ENCODE measurements around the gene TMEM74B. TPM values are rescaled to one million over a fixed set of nuclear protein-coding genes. Genes with fewer than 3 reads are reported as not detected.

Gene TMEM74B
- total RNA-seq, 1 experiment from 2014 or later: not detected

- no peak for DNase-seq
- Histone ChIP-seq H3K9me3 (replicated peaks) (no peaks in the 10 kb centered on the region), H3K36me3 (no peaks in the 10 kb centered on the region), H3K4me3 (no peak overlapping the region), H3K4me1 (no peaks in the 10 kb centered on the region), H3K27ac (no peak overlapping the region), H3K27me3 (peaks cover 16% of the 10 kb centered on the region; the same call in 1 of the 2 replicates)
Observed at GRCh38 chr20:1210501-1210900, 25.7 kb upstream of the TMEM74B start.

GRCh38 chr20:1209447-1210387, 24.9 kb upstream of the TMEM74B start:
- Histone ChIP-seq H3K36me3 (no peaks in the 10 kb centered on the region), H3K4me1 (no peaks in the 10 kb centered on the region), H3K9me3 (replicated peaks) (no peaks in the 10 kb centered on the region), H3K27me3 (peaks cover 9% of the 10 kb centered on the region; the same call in 1 of the 2 replicates), H3K4me3 (no peak overlapping the region), H3K27ac (no peak overlapping the region)
- peak in 1 of 2 experiments; percentile 25 for DNase-seq

- Histone ChIP-seq H3K4me1 (no peaks in the 10 kb centered on the region), H3K27me3 (peaks cover under 1% of the 10 kb centered on the region; the same call in 1 of the 2 replicates), H3K9me3 (replicated peaks) (no peaks in the 10 kb centered on the region), H3K4me3 (no peak overlapping the region), H3K36me3 (no peaks in the 10 kb centered on the region), H3K27ac (no peak overlapping the region)
- no peak for DNase-seq
Observed at GRCh38 chr20:1207293-1207878, 22.6 kb upstream of the TMEM74B start.

GRCh38 chr20:1206366-1207148, 21.8 kb upstream of the TMEM74B start:
- Histone ChIP-seq H3K4me3 (no peak overlapping the region), H3K27ac (no peak overlapping the region), H3K27me3 (peaks cover 5% of the 10 kb centered on the region; the same call in 1 of the 2 replicates), H3K36me3 (no peaks in the 10 kb centered on the region), H3K4me1 (no peaks in the 10 kb centered on the region), H3K9me3 (replicated peaks) (no peaks in the 10 kb centered on the region)
- no peak for DNase-seq

- Histone ChIP-seq H3K4me3 (no peak overlapping the region), H3K36me3 (no peaks in the 10 kb centered on the region), H3K9me3 (replicated peaks) (no peaks in the 10 kb centered on the region), H3K27ac (no peak overlapping the region), H3K27me3 (peaks cover 5% of the 10 kb centered on the region; the same call in 1 of the 2 replicates), H3K4me1 (no peaks in the 10 kb centered on the region)
- no peak for DNase-seq
Observed at GRCh38 chr20:1205802-1206201, 21.0 kb upstream of the TMEM74B start.

GRCh38 chr20:1204576-1204975, 19.8 kb upstream of the TMEM74B start:
- H3K36me3 ChIP-seq: no peaks in the 10 kb centered on the region
- H3K4me1 ChIP-seq: no peaks in the 10 kb centered on the region
- no peak for DNase-seq
- H3K27ac ChIP-seq: no peak overlapping the region
- H3K9me3 ChIP-seq (replicated peaks): no peaks in the 10 kb centered on the region
- H3K27me3 ChIP-seq: peaks cover 5% of the 10 kb centered on the region; the same call in 1 of the 2 replicates
- H3K4me3 ChIP-seq: no peak overlapping the region

GRCh38 chr20:1204113-1204512, 19.3 kb upstream of the TMEM74B start:
- H3K27ac ChIP-seq: no peak overlapping the region
- no peak for DNase-seq
- H3K9me3 ChIP-seq (replicated peaks): no peaks in the 10 kb centered on the region
- H3K4me1 ChIP-seq: no peaks in the 10 kb centered on the region
- peaks cover 5% of the 10 kb centered on the region; the same call in 1 of the 2 replicates for H3K27me3 ChIP-seq
- no peak overlapping the region for H3K4me3 ChIP-seq
- no peaks in the 10 kb centered on the region for H3K36me3 ChIP-seq

GRCh38 chr20:1203630-1204029, 18.8 kb upstream of the TMEM74B start:
- no peak for DNase-seq
- no peak overlapping the region for H3K4me3 ChIP-seq
- no peaks in the 10 kb centered on the region for H3K9me3 ChIP-seq (replicated peaks)
- no peaks in the 10 kb centered on the region for H3K36me3 ChIP-seq
- peaks cover 5% of the 10 kb centered on the region; the same call in 1 of the 2 replicates for H3K27me3 ChIP-seq
- no peak overlapping the region for H3K27ac ChIP-seq
- no peaks in the 10 kb centered on the region for H3K4me1 ChIP-seq

- Histone ChIP-seq H3K27ac (no peak within 1 kb of the TSS), H3K4me3 (no peak within 1 kb of the TSS), H3K4me1 (no peaks in the 10 kb centered on the region), H3K27me3 (peaks cover 5% of the 10 kb centered on the region; the same call in 1 of the 2 replicates), H3K36me3 (no peaks in the 10 kb centered on the region), H3K9me3 (replicated peaks) (no peaks in the 10 kb centered on the region)
- DNase-seq: no peak
Observed at GRCh38 chr20:1202762-1203504, 18.2 kb upstream of the TMEM74B start, which contains the start of gene C20orf202. Gene C20orf202 (plus strand): TSS chr20:1203454. CDS start chr20:1203586, 132 bp downstream.

GRCh38 chr20:1199964-1200363, 15.2 kb upstream of the TMEM74B start:
- H3K4me3 ChIP-seq: no peak overlapping the region
- no peak for DNase-seq
- H3K36me3 ChIP-seq: no peaks in the 10 kb centered on the region
- no peak overlapping the region for H3K27ac ChIP-seq
- H3K4me1 ChIP-seq: no peaks in the 10 kb centered on the region
- H3K9me3 ChIP-seq (replicated peaks): no peaks in the 10 kb centered on the region
- H3K27me3 ChIP-seq: peaks cover 5% of the 10 kb centered on the region; the same call in 1 of the 2 replicates

- Histone ChIP-seq H3K27ac (no peak overlapping the region), H3K27me3 (peaks cover 5% of the 10 kb centered on the region; the same call in 1 of the 2 replicates), H3K36me3 (no peaks in the 10 kb centered on the region), H3K4me1 (no peaks in the 10 kb centered on the region), H3K9me3 (replicated peaks) (no peaks in the 10 kb centered on the region), H3K4me3 (no peak overlapping the region)
- DNase-seq: no peak
Observed at GRCh38 chr20:1199212-1199873, 14.6 kb upstream of the TMEM74B start.

- DNase-seq: no peak
- peaks cover 5% of the 10 kb centered on the region; the same call in 1 of the 2 replicates for H3K27me3 ChIP-seq
- no peak overlapping the region for H3K27ac ChIP-seq
- no peaks in the 10 kb centered on the region for H3K36me3 ChIP-seq
- H3K4me1 ChIP-seq: no peaks in the 10 kb centered on the region
- no peak overlapping the region for H3K4me3 ChIP-seq
- H3K9me3 ChIP-seq (replicated peaks): no peaks in the 10 kb centered on the region
Observed at GRCh38 chr20:1198751-1199150, 14.0 kb upstream of the TMEM74B start.

- Histone ChIP-seq H3K36me3 (no peaks in the 10 kb centered on the region), H3K27me3 (peaks cover 5% of the 10 kb centered on the region; the same call in 1 of the 2 replicates), H3K27ac (no peak overlapping the region), H3K9me3 (replicated peaks) (no peaks in the 10 kb centered on the region), H3K4me1 (no peaks in the 10 kb centered on the region), H3K4me3 (no peak overlapping the region)
- no peak for DNase-seq
Observed at GRCh38 chr20:1197801-1198200, 13.0 kb upstream of the TMEM74B start.

Measured in SJCRH30 (cell line).